WTC11 (cell line): ENCODE results near the gene VTN. TPM values are rescaled to one million over a fixed set of nuclear protein-coding genes. Genes with fewer than 3 reads are reported as not detected.
A peak's percentile ranks its signal among the peaks of the same experiment; 100 is the strongest.

Experiments
- ELF4 ChIP-seq: sonication (generic); formaldehyde crosslinking; IDR thresholded peaks from 2 replicates; pipeline ENCODE4 v1.8.1; 2022; ENCODE audit warnings: low read depth, mild to moderate bottlenecking, moderate library complexity, missing genetic modification reagents
- ESRRA ChIP-seq: sonication (generic); formaldehyde crosslinking; IDR thresholded peaks from 2 replicates; pipeline ENCODE4 v1.8.1; 2022; ENCODE audit warnings: mild to moderate bottlenecking, missing genetic modification reagents, borderline replicate concordance
- ETV6 ChIP-seq: sonication (generic); formaldehyde crosslinking; IDR thresholded peaks from 2 replicates; pipeline ENCODE4 v1.8.1; 2022; ENCODE audit warnings: mild to moderate bottlenecking, missing genetic modification reagents
- GABPB1 ChIP-seq: sonication (generic); formaldehyde crosslinking; IDR thresholded peaks from 2 replicates; pipeline ENCODE4 v1.8.1; 2023; ENCODE audit warnings: mild to moderate bottlenecking, missing genetic modification reagents
- NFYB ChIP-seq: sonication (generic); formaldehyde crosslinking; conservative IDR thresholded peaks from 2 replicates; pipeline ENCODE4 v1.8.0; 2022; ENCODE audit warnings: low read depth, missing genetic modification reagents
- NR2C2 ChIP-seq: sonication (generic); formaldehyde crosslinking; IDR thresholded peaks from 2 replicates; pipeline ENCODE4 v1.8.0; 2022; ENCODE audit warnings: mild to moderate bottlenecking, missing genetic modification reagents
- NR3C1 ChIP-seq: sonication (generic); formaldehyde crosslinking; conservative IDR thresholded peaks from 2 replicates; pipeline ENCODE4 v1.8.1; 2023; ENCODE audit warnings: low read depth, mild to moderate bottlenecking, missing genetic modification reagents
- ZNF138 ChIP-seq: sonication (generic); formaldehyde crosslinking; conservative IDR thresholded peaks from 2 replicates; pipeline ENCODE4 v1.8.1; 2022; ENCODE audit warnings: mild to moderate bottlenecking, moderate library complexity, missing genetic modification reagents
- total RNA-seq: library from RNA; stranded (reverse); gene quantifications from 3 replicates; pipeline ENCODE4 v1.2.3, GENCODE V29; 2021
- TF ChIP-seq, protein P1 (sequence below): fragments of 200-600 bp; IDR thresholded peaks from 2 replicates; pipeline ENCODE4 v1.8.0; 2022; ENCODE audit warnings: antibody characterized with exemption
- TF ChIP-seq, protein P2 (sequence below): sonication (generic); formaldehyde crosslinking; IDR thresholded peaks from 2 replicates; pipeline ENCODE4 v1.8.0; 2023; ENCODE audit warnings: mild to moderate bottlenecking, missing genetic modification reagents
- TF ChIP-seq, protein P3 (sequence below): sonication (generic); formaldehyde crosslinking; conservative IDR thresholded peaks from 2 replicates; pipeline ENCODE4 v1.8.1; 2022; ENCODE audit warnings: mild to moderate bottlenecking, missing genetic modification reagents
- TF ChIP-seq, protein P4 (sequence below): sonication (generic); formaldehyde crosslinking; IDR thresholded peaks from 2 replicates; pipeline ENCODE4 v1.8.1; 2022; ENCODE audit warnings: low read depth, missing genetic modification reagents, borderline replicate concordance
- TF ChIP-seq, protein P5 (sequence below): sonication (generic); formaldehyde crosslinking; IDR thresholded peaks from 2 replicates; pipeline ENCODE4 v1.8.0; 2023; ENCODE audit warnings: missing genetic modification reagents
- TF ChIP-seq, protein P6 (sequence below): sonication (generic); formaldehyde crosslinking; IDR thresholded peaks from 2 replicates; pipeline ENCODE4 v1.8.1; 2023; ENCODE audit warnings: mild to moderate bottlenecking, missing genetic modification reagents, moderate library complexity
- TF ChIP-seq, protein P7 (sequence below): sonication (generic); formaldehyde crosslinking; IDR thresholded peaks from 2 replicates; pipeline ENCODE4 v1.8.1; 2022; ENCODE audit warnings: mild to moderate bottlenecking, missing genetic modification reagents, moderate library complexity, borderline replicate concordance

VTN gene
- total RNA-seq, 1 experiment from 2014 or later = 1.6 TPM

DNA sequence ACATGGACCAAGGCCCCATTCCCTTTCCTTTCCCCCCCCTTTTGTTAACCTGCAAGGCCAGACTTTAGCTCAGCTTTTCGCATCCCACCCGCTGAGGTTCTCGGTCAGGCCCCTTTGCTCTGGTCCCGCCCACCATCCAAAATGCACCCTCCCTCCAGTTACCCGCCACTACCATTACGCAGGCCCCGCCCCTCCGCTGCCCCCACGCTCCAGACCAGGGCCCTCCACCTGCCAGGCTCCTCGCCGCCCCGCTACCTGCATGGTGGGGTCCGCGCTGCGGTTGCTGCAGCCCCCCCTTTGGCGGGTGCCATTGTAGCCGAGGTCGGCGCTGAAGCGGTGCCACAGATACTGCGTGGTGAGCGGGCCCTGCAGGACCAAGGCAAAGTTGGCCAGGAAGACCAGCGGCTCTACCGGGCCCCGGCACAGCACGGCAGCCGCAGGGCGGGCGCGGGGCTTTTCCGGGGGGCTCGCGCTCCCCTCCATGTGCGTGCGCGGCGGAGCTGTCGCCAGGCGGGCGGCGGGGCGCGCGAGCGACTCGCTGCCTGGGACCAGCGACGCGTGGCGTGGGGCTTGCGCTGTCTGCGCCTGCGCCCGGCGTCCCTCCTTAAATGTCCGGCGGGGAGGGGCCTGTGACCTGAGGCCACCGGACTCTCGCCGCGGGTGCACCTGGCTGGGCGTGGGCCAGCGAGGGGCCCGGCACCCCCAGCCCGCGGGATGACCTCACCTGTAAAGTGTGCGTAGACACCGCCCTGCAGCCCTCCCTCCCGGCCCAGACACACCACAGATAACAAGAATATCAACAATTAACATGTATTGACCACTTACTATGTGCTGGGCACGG lies 35.7 kb upstream of the VTN start, which contains the start of gene SLC46A1 (continued):
- TF ChIP-seq, protein P1, sequence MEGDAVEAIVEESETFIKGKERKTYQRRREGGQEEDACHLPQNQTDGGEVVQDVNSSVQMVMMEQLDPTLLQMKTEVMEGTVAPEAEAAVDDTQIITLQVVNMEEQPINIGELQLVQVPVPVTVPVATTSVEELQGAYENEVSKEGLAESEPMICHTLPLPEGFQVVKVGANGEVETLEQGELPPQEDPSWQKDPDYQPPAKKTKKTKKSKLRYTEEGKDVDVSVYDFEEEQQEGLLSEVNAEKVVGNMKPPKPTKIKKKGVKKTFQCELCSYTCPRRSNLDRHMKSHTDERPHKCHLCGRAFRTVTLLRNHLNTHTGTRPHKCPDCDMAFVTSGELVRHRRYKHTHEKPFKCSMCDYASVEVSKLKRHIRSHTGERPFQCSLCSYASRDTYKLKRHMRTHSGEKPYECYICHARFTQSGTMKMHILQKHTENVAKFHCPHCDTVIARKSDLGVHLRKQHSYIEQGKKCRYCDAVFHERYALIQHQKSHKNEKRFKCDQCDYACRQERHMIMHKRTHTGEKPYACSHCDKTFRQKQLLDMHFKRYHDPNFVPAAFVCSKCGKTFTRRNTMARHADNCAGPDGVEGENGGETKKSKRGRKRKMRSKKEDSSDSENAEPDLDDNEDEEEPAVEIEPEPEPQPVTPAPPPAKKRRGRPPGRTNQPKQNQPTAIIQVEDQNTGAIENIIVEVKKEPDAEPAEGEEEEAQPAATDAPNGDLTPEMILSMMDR = no peak
- TF ChIP-seq, protein P2, sequence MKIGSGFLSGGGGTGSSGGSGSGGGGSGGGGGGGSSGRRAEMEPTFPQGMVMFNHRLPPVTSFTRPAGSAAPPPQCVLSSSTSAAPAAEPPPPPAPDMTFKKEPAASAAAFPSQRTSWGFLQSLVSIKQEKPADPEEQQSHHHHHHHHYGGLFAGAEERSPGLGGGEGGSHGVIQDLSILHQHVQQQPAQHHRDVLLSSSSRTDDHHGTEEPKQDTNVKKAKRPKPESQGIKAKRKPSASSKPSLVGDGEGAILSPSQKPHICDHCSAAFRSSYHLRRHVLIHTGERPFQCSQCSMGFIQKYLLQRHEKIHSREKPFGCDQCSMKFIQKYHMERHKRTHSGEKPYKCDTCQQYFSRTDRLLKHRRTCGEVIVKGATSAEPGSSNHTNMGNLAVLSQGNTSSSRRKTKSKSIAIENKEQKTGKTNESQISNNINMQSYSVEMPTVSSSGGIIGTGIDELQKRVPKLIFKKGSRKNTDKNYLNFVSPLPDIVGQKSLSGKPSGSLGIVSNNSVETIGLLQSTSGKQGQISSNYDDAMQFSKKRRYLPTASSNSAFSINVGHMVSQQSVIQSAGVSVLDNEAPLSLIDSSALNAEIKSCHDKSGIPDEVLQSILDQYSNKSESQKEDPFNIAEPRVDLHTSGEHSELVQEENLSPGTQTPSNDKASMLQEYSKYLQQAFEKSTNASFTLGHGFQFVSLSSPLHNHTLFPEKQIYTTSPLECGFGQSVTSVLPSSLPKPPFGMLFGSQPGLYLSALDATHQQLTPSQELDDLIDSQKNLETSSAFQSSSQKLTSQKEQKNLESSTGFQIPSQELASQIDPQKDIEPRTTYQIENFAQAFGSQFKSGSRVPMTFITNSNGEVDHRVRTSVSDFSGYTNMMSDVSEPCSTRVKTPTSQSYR (CRISPR knock-in tag) = no peak
- TF ChIP-seq, protein P3, sequence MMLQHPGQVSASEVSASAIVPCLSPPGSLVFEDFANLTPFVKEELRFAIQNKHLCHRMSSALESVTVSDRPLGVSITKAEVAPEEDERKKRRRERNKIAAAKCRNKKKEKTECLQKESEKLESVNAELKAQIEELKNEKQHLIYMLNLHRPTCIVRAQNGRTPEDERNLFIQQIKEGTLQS (CRISPR knock-in tag) = no peak
- TF ChIP-seq, protein P4, sequence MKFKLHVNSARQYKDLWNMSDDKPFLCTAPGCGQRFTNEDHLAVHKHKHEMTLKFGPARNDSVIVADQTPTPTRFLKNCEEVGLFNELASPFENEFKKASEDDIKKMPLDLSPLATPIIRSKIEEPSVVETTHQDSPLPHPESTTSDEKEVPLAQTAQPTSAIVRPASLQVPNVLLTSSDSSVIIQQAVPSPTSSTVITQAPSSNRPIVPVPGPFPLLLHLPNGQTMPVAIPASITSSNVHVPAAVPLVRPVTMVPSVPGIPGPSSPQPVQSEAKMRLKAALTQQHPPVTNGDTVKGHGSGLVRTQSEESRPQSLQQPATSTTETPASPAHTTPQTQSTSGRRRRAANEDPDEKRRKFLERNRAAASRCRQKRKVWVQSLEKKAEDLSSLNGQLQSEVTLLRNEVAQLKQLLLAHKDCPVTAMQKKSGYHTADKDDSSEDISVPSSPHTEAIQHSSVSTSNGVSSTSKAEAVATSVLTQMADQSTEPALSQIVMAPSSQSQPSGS (CRISPR knock-in tag) = no peak
- TF ChIP-seq, protein P5, sequence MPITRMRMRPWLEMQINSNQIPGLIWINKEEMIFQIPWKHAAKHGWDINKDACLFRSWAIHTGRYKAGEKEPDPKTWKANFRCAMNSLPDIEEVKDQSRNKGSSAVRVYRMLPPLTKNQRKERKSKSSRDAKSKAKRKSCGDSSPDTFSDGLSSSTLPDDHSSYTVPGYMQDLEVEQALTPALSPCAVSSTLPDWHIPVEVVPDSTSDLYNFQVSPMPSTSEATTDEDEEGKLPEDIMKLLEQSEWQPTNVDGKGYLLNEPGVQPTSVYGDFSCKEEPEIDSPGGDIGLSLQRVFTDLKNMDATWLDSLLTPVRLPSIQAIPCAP (CRISPR knock-in tag) = no peak
- TF ChIP-seq, protein P6, sequence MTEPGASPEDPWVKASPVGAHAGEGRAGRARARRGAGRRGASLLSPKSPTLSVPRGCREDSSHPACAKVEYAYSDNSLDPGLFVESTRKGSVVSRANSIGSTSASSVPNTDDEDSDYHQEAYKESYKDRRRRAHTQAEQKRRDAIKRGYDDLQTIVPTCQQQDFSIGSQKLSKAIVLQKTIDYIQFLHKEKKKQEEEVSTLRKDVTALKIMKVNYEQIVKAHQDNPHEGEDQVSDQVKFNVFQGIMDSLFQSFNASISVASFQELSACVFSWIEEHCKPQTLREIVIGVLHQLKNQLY = no peak
- TF ChIP-seq NR2C2 (no peak), NR3C1 (no peak), ZNF138 (CRISPR knock-in tag) (no peak), ETV6 (CRISPR knock-in tag) (no peak), NFYB (CRISPR knock-in tag) (no peak), ESRRA (CRISPR knock-in tag) (peak; percentile 50; the same call in 1 of the 2 replicates), GABPB1 (CRISPR knock-in tag) (peak; percentile 34; the same call in 1 of the 2 replicates), ELF4 (CRISPR knock-in tag) (peak; percentile 59; the same call in 1 of the 2 replicates)
- TF ChIP-seq, protein P7, sequence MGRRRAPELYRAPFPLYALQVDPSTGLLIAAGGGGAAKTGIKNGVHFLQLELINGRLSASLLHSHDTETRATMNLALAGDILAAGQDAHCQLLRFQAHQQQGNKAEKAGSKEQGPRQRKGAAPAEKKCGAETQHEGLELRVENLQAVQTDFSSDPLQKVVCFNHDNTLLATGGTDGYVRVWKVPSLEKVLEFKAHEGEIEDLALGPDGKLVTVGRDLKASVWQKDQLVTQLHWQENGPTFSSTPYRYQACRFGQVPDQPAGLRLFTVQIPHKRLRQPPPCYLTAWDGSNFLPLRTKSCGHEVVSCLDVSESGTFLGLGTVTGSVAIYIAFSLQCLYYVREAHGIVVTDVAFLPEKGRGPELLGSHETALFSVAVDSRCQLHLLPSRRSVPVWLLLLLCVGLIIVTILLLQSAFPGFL (CRISPR knock-in tag) = no peak
